Myometrial cell (primary cell): ENCODE measurements around the gene FER. TPM values are rescaled to one million over a fixed set of nuclear protein-coding genes. Genes with fewer than 3 reads are reported as not detected.

ENCODE experiments used
- total RNA-seq: library from RNA; depleted of rRNA; stranded (reverse); fragments of >200 nt; gene quantifications from 2 replicates; pipeline ENCODE4 v1.2.3, GENCODE V29; 2015

Gene FER
- 8.1 and 15.4 TPM in 2 replicates for total RNA-seq

GRCh38 chr5:108747774-108748400 is at the start of gene FER:
FER (plus strand) TSS chr5:108747897; CDS start chr5:108798183, 50,286 bp downstream.

